ENCODE measurements around the gene TLNRD1.

The TLNRD1 gene

DNA sequence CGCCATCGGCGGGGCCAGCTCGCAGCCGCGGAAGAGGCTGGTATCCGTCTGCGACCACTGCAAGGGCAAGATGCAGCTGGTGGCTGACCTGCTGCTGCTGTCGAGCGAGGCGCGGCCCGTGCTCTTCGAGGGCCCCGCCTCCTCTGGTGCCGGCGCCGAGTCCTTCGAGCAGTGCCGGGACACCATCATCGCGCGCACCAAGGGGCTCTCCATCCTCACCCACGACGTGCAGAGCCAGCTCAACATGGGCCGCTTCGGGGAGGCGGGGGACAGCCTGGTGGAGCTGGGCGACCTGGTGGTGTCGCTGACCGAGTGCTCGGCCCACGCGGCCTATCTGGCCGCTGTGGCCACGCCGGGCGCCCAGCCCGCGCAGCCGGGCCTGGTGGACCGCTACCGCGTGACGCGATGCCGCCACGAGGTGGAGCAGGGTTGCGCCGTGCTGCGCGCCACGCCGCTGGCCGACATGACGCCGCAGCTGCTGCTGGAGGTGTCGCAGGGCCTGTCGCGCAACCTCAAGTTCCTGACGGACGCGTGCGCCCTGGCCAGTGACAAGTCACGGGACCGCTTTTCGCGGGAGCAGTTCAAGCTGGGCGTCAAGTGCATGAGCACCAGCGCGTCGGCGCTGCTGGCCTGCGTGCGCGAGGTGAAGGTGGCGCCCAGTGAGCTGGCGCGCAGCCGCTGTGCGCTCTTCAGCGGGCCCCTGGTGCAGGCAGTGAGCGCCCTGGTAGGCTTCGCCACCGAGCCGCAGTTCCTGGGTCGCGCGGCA, 1.8 kb downstream of the TLNRD1 start:
- DNase-seq (ENCODE audit: low spot score): no peak

DNA sequence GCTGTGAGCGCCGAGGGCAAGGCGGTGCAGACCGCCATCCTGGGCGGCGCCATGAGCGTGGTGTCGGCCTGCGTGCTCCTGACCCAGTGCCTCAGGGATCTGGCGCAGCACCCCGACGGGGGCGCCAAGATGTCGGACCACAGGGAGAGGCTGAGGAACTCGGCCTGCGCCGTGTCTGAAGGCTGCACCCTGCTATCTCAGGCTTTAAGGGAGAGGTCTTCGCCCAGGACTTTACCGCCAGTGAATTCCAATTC, 2.3 kb downstream of the TLNRD1 start:
- no peak for DNase-seq (ENCODE audit: low spot score)

DNA sequence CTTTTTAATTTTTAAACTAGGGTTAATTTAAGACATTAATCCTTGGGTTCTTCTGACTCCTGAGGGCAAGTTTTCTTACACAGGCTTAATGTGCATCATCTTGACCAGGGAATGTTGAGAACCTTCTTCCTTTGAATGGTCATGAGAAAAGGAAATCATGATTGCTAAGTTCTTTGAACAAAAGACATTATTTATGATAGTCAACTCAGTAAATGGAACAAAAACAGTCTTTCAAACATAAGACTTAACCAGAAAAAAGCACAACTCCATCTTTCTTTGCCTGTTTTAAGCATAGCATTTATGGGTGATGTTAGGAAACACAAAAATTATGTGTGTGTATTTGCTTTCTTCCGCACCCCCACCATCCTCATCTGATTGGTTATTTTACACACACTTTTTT, 5.4 kb downstream of the TLNRD1 start:
- no peak for DNase-seq (ENCODE audit: low spot score)

DNA sequence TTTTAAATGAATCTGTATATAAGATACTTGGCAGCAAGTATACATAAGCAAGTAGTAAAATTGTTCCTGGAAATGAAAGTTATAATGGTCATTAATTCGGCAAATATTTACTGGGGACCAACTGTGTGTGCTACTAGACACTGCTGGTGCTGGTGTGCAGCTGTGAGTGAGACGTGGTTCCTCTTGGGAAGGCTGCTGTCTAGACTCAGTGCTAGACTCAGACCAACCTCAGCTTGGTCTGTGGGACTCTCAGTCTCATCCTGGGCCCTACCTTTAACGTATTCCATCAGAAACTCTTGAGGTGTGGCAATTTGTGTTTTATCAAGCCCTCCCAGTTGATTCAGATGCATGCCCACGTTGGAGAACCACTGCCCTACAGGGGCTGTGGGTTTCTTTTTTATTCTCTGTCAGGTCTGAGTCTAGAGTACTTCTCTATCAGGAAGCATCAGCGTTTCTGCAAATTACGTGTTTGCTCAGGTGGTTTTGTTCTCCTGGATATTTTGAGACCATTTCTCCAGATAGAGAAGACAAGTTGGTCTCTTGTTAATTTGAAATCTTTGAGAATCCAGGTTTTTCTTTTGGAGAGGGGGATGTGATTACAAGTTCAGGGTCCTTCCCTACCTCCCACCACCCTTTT, 6.8 kb downstream of the TLNRD1 start:
- DNase-seq (ENCODE audit: low spot score): no peak

DNA sequence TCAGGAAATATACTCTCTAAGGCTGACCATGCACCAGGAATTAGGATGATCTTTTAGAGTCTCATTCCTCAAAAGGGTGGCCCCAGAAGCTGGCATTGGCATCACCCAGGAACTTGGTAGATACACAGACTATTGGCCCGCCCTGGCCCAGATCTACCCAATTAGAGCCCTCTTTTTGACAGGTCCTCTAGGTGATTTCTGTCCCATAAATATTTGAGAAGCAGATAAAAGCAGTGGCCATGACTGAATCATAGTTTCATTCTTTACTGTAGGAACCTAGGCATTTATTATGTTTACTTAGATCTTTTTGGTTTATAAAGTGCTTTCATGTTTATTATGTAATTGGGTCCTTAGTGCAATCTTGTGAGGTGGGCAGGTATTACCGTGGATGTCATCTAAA, 7.6 kb downstream of the TLNRD1 start:
- DNase-seq (ENCODE audit: low spot score): no peak

DNA sequence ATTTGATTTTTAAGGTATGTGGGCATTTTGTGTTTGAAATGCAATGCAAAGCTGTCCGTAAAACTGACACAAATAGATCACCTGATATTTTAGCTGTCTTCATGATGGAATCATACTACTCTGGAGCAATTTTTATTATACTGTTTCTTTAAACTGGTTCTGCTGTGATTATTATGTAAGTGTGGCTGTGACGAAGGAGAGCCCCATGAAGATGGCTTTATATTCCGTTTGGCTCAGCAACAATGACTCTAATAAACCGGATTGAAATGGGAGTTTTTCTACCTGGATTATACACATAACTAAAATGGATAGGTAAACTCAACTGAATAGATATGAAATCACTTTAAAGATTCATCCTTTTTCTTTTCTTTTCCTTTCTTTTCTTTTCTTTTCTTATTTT, 9.4 kb downstream of the TLNRD1 start:
- no peak for DNase-seq (ENCODE audit: low spot score)

DNA sequence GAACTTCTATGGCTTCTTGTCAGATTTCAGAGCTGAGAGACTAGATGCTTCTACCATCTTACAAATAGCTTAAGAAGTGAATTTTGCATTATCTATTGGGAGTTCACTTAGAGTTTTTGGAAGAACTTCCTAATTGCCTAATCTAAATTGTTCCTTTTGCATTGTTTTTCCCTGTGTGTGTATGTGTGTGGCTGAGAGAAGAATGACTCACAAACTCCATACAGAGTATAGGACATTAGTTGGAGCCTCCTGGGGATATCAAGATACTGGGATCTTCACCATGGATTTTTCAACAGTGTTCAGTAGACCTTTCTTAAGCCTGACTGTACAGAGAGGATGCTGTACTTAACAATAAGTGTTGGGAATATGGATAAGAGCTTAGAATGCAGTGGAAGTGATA, 10.9 kb downstream of the TLNRD1 start:
- peak; percentile 33 for DNase-seq (ENCODE audit: low spot score)

DNA sequence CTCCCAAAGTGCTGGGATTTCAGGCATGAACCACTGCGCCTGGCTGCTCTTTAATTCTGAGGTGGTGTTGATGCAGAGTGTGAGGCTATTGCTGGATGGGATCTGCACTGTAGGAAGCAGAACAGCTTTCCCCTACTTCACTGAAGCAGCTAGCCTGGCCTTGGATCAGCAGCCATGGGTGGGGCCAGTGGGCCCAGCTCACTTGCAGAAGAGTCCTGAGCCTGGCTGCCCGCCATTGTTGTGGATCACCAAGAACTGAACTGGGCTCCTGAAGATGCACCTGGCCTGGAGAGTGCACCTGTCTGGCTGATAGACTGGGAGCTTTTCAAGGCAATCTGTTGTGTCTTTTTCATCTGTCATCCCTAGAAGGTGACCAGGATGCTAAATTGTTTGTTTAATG, 11.9 kb downstream of the TLNRD1 start:
- no peak for DNase-seq (ENCODE audit: low spot score)

DNA sequence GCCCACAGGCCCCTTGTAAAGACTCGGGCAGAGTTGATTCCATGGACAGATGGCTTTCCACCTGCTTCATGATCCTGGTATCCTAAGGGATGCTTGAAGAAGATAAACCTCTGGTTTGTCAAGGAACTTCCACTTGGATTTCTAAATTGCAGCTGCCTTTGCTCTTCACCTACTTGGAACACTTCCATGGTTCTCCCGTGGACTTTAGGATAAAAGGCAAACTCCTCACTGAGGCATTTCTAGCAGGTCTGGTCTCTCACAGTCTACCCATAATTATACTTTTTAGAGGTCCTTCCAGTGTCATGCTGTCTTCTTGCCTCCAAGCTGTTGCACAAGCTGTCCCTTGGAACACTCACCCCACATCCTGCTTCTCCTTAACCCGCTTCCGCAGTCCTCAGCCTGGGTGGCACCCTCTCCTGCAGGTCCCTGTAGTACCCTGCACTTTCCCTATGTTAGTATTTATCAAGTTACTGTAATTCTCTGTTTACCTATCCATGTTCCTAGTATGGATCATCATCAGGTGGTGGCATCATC, 12.7 kb downstream of the TLNRD1 start:
- DNase-seq (ENCODE audit: low spot score): no peak

DNA sequence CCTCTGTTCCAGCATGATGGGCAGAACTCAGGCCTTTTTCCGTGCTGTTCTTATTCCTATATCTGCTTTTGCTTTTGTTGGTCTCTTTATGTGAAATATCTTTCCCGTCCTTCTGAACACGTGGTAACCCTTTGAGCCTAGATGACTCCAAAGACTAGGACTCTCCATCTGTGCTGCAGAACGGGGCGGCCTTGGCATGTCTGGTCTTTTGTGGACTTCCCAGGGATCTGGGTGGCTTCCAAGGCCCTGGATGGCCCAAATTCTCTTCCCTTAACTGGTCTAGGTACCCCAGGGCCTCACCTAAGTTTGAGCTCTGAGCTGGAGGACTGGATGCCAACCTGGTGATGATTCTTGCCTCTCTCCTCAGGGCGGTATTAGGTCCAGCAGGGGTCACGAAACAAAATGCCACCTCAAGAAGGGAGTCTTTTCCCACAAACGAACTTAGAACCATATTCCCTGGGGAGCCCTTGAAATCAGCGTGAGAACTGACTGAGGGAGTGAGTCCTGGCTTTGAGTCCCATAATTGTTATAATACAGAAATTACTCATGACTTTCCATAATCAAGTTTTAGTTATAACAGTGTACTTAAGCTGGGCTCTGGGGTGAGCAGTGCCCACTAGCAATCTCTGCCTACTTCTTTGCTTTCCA, 13.8 kb downstream of the TLNRD1 start:
- no peak for DNase-seq (ENCODE audit: low spot score)

DNA sequence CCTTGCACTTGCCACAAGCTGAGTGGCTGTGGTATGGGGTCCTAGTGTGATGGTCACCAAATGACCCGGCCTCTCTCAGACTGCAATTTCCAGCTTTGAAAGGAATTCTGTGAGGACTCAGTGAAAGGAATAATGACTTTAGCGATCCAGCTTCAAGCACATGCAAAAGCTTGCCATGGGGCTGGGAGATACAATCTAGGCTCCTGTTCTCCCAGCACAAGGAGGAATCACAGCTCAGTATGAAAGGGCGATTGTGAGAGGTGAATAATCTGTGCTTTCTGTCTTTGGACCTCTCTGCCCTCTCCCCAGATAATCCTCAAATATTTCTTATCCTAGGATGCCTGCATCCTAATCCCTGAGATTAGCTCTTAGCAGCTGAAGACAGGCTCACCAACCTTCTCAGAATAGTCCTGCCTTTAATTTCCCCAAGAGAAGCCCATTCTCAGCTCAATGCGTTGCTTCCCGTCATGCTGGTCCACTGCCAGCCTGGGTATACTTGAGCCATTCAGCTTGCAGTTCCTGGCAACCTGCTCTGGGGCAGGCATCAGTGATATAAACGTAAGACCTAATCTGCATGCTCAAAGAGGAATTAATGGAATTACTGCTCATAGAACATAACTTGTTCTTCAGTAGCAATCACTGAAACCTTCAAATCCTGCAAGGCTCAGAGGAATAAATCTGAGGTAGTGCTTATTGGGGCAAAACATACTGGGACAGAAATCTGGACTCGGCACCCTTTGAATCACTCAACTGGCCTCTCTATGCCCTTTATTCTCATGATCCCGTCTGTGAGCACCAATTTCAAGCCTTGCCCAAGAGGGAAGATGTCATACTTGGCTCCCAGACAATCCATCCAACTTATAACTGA, 15.1 kb downstream of the TLNRD1 start:
- no peak for DNase-seq (ENCODE audit: low spot score)

DNA sequence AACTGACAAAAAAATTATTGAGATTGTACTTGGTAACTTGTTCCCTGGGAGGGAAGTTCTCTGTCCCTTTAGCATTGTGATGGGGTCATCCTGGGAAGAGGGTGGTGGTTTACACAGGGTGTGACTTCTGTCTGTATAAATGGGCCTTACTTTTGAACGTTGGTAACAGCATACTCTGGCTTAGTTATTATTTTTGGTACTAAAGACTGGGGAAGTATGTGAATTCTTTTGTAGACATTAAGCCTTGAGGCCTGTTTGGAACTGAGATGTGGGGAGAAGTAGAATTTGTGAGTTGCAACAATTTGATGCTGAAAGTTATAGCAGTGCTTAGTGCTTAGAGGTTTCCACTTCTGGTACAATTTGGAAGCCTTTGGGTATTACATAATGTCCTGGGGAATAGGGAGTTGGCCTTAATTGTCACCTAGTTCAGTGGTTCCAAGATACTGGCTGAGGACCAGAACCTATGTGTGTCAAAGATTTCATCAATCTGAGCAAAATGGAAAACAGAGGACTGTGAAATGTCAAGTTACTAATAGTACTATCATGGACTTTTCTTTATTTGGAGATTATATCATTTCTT, 15.9 kb downstream of the TLNRD1 start:
- no peak for DNase-seq (ENCODE audit: low spot score)

DNA sequence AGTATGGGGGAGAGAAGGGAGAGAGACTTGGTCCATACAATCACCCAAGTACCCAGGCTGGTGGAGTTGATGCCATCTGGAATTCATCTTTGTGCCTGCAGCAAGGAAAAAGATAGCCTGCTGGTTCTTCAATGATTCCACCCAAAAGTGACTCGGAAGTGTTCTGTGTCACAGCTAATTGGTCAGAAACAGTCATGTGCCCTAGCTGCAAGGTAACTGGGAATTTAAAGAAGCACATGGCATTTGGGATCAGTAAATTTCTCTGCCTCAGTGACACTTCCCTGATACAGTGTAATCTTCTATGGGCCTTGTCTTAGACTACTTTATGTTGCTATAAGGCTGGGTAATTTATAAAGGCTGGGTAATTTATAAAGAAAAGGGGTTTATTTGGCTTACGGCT, 17.5 kb downstream of the TLNRD1 start:
- no peak for DNase-seq (ENCODE audit: low spot score)

DNA sequence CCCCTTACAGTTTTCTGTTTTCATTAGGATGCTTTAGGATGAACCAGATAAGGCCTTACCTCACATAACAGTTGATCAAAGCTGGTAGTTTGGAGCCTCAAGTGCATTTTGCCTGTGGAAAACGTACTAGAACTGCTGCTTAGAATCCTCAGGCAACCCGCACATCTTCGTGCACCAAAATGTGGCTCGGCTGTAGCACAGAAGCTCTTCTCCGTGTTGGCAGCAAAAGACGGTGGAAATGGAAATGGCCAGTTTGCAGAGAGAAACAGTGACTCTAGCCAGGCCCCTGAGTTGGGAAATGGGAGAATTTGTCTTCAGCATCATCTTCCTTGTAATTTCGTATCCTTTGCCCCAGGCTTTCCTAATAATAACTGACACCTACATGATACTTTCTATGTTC, 20.6 kb downstream of the TLNRD1 start:
- no peak for DNase-seq (ENCODE audit: low spot score)

DNA sequence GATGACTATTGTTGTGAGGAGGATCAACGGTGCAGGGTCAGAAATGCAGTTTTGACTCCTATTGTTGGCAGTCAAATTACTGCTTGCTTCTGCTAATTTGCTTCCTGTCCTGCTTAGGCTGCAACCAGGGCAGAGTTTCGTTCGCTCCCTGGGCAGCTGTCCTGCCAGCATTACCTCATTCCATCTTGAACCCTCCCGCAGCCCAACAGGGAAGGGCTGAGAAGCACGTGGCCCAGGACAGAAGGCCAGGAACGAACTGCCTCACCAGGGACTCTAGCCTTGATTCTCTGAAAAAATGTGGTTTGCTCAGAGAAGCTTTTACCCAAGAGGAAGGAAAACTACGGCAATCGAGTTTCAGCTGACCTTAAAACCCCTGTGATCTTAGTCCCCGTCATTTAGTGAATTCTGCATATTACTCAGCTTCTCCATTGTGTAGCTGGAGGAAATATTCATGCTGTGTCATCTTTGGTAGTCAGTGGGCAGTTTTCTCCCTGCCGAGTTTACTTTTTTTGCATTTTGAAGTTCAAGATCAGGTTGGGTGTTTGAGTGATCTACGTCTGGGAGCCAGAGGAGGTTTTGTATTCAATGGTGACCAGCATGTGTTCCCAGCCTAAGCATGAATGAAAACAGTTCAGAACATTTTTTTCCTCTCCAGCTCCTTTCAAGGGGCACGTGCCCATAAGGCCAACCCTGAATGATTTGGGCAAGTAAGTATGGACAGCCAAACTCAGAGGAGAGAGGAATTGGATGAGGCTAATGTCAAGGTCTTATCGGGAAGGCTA, 23.0 kb downstream of the TLNRD1 start:
- peak; percentile 78 for DNase-seq (ENCODE audit: low spot score)

DNA sequence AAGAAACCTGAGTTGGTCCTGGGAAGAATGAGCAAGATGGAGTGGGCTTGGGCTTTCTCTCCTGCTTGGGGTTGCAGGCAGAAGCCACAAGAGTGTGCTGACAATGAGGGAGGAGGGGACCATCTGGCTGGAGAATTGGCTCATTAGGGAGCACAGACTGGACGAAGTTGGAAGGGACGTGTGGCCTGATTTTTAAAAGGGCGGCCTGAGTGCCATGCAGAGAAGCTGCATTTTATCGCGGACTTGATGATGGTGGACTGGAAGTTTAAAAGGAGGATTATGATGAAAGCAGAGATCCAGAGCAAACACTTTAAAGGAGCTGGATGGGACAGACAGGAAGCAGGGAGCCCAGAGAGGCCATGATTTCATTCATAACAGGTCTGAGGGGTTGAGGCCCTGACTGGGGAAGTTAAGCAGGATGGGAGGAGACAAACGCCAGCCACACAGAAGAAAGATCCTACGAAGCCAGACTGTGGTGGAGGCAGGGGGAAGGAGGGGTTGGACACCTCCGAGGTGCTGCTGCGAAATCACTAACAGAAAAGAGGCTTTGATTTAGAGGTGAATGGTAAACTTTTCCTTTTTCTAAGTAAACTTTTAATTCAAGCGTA, 23.6 kb downstream of the TLNRD1 start:
- no peak for DNase-seq (ENCODE audit: low spot score)

DNA sequence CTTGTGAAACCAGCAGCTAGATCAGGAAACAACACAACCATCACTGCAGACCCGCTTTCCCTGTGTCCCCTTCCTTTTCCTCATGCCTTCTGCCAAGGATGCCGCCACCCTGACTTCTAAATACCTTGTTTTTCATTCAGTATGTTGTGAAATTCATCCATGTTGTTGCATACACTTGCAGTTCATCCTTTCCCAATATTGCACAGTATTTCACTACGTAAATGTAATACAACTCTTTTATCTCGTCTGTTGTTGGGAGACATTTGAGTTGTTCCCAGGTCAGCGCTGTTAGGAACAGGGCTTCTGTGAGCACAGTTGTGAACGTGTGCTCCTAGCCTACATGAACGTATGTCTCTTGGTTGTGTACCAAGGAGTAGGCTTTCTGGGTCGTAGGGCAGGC, 24.2 kb downstream of the TLNRD1 start:
- DNase-seq (ENCODE audit: low spot score): no peak

DNA sequence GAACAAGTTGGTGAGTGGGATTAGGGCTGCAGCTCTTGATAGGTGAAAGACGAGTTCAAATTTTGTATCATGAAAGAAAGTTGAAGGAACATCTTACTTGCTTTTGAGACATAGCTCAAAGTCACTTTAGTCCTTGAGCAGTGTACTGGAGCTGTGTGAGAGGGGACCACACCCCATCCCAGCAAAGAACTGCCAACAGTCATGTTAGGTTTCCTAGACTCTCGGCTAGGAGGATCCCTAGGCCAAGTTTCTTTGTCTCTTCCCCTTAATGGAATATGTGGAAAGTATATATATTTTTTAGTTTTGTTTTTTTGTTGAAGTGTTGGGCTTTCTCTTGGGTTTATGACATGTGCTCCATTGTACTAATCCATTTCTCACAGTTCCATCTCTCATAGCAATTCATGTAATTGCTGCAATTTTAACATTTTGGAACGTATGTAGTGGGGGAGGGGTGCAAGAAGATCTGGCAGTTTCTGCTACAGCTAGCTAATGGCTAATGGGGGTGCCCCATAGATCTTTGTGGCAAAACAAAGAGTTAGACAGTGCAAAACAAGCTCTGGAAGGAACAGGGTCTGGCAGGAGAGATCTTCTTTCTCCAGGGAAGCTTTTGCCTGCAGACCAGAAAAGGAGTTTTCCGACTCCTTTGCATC, 25.1 kb downstream of the TLNRD1 start:
- no peak for DNase-seq (ENCODE audit: low spot score)

DNA sequence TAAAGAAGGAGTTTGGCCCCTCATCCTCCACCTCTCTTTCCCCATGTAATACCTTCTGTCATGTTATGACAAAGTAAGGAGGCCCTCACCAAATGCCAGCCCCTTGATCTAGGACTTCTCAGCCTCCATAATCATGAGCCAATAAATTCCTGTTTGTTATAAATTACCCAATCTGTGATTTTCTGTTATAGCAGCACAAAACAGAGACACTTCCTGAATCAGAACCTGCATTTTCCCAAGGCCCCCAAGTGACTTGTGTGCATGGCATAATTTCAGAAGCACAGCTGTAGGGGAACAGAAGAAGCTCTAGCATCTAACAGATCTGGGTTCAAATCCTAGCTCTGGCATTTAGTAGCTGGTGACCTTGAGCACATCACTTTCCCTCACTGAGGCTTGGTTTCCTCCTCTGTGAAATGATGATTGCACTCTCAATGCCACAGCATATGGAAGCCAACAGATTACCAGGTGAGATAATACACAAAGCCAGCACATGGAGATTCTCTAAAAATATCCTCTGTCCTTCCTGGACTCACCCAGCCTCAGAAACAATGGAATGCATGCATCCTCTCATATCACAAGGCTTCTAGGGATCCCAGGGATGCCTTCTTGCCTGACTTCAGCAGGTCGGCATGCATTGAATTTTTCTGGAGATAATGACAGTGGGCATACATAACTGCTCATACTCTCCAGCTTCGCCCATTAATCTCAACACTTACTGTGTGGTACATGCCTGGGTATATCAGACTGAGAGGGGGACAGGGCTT, 26.3 kb downstream of the TLNRD1 start:
- peak; percentile 19 for DNase-seq (ENCODE audit: low spot score)

Measured in AG08395 (cell line).